WTC11 (cell line): Measurements from ENCODE around the gene RFWD3. TPM values are rescaled to one million over a fixed set of nuclear protein-coding genes. Genes with fewer than 3 reads are reported as not detected.

Experiments used
- ATAC-seq: fragments of 200-7000 bp; cut with Tn5 transposase; 2 replicates; pipeline ENCODE4 v1.10.0; 2021; ENCODE audit warnings: mild to moderate bottlenecking, moderate library complexity
- CTCF ChIA-PET: fragments of 300-600 bp; sonication (Branson Sonifier 250); formaldehyde crosslinking; loops from one replicate; lab custom pipeline; 2021; ENCODE audit warnings: antibody characterized with exemption; lab: Charles Lee
- POLR2A ChIA-PET: fragments of 350-600 bp; sonication (Branson Sonifier 250); formaldehyde crosslinking; loops from one replicate; lab custom pipeline; 2021; ENCODE audit warnings: antibody characterized with exemption; lab: Charles Lee
- DNase-seq: peaks from one replicate; pipeline ENCODE4 v3.0.0; 2021; ENCODE audit warnings: low spot score
- H3K27ac Mint-ChIP-seq: 2 replicates; pipeline ENCODE4 v1.8.0; 2021; ENCODE audit warnings: mixed read lengths
- H3K27me3 Mint-ChIP-seq: 2 replicates; pipeline ENCODE4 v1.8.0; 2021; ENCODE audit warnings: low read depth, mild to moderate bottlenecking, moderate library complexity, mixed read lengths
- H3K36me3 Mint-ChIP-seq: 2 replicates; pipeline ENCODE4 v1.8.0; 2021; ENCODE audit warnings: mixed read lengths
- H3K4me1 Mint-ChIP-seq: 2 replicates; pipeline ENCODE4 v1.8.0; 2022; ENCODE audit warnings: mixed read lengths
- H3K4me3 Mint-ChIP-seq: 2 replicates; pipeline ENCODE4 v1.8.0; 2021; ENCODE audit warnings: mild to moderate bottlenecking, moderate library complexity, mixed read lengths
- H3K9me3 Mint-ChIP-seq: 2 replicates; pipeline ENCODE4 v1.8.0; 2021; ENCODE audit warnings: mixed read lengths
- CBFB ChIP-seq: sonication (generic); formaldehyde crosslinking; IDR thresholded peaks from 2 replicates; pipeline ENCODE4 v1.8.1; 2022; ENCODE audit warnings: mild to moderate bottlenecking, low read depth, missing genetic modification reagents
- CDX4 ChIP-seq: fragments of 250-450 bp; sonication (Bioruptor Pico); IDR thresholded peaks from 2 replicates; pipeline ENCODE4 v1.9.0; 2021; ENCODE audit warnings: moderate library complexity, mild to moderate bottlenecking, inconsistent platforms, borderline replicate concordance
- CREB1 ChIP-seq: sonication (generic); formaldehyde crosslinking; IDR thresholded peaks from 2 replicates; pipeline ENCODE4 v1.8.0; 2023; ENCODE audit warnings: mild to moderate bottlenecking, missing genetic modification reagents
- E2F4 ChIP-seq: sonication (generic); formaldehyde crosslinking; IDR thresholded peaks from 2 replicates; pipeline ENCODE4 v1.8.1; 2022; ENCODE audit warnings: low read depth, mild to moderate bottlenecking, moderate library complexity, missing genetic modification reagents, borderline replicate concordance
- NFYB ChIP-seq: sonication (generic); formaldehyde crosslinking; conservative IDR thresholded peaks from 2 replicates; pipeline ENCODE4 v1.8.0; 2022; ENCODE audit warnings: low read depth, missing genetic modification reagents
- OVOL2 ChIP-seq: fragments of 250-450 bp; sonication (Bioruptor Pico); IDR thresholded peaks from 2 replicates; pipeline ENCODE4 v1.9.0; 2021; ENCODE audit warnings: mild to moderate bottlenecking, borderline replicate concordance
- PRDM15 ChIP-seq: sonication (generic); formaldehyde crosslinking; IDR thresholded peaks from 2 replicates; pipeline ENCODE4 v1.8.0; 2022; ENCODE audit warnings: missing genetic modification reagents
- PRRX2 ChIP-seq: fragments of 250-450 bp; sonication (Bioruptor Pico); IDR thresholded peaks from 2 replicates; pipeline ENCODE4 v1.8.0; 2021; ENCODE audit warnings: mild to moderate bottlenecking
- RORB ChIP-seq: fragments of 250-450 bp; sonication (Bioruptor Pico); IDR thresholded peaks from 2 replicates; pipeline ENCODE4 v1.9.0; 2021; ENCODE audit warnings: mild to moderate bottlenecking
- STAT6 ChIP-seq: sonication (generic); formaldehyde crosslinking; conservative IDR thresholded peaks from 2 replicates; pipeline ENCODE4 v1.8.1; 2023; ENCODE audit warnings: mild to moderate bottlenecking, low read depth, missing genetic modification reagents, moderate library complexity
- TEAD1 ChIP-seq: sonication (generic); formaldehyde crosslinking; IDR thresholded peaks from 2 replicates; pipeline ENCODE4 v1.8.0; 2022; ENCODE audit warnings: mild to moderate bottlenecking, missing genetic modification reagents
- USF1 ChIP-seq: sonication (generic); formaldehyde crosslinking; IDR thresholded peaks from 2 replicates; pipeline ENCODE4 v1.8.0; 2022; ENCODE audit warnings: mild to moderate bottlenecking, missing genetic modification reagents
- USF2 ChIP-seq: sonication (generic); formaldehyde crosslinking; IDR thresholded peaks from 2 replicates; pipeline ENCODE4 v1.8.1; 2023; ENCODE audit warnings: mild to moderate bottlenecking, missing genetic modification reagents, moderate library complexity
- ZBTB21 ChIP-seq: sonication (generic); formaldehyde crosslinking; IDR thresholded peaks from 2 replicates; pipeline ENCODE4 v1.8.1; 2023; ENCODE audit warnings: mild to moderate bottlenecking, missing genetic modification reagents, borderline replicate concordance
- ZNF281 ChIP-seq: sonication (generic); formaldehyde crosslinking; IDR thresholded peaks from 2 replicates; pipeline ENCODE4 v1.8.0; 2023; ENCODE audit warnings: mild to moderate bottlenecking, missing genetic modification reagents
- ZNF396 ChIP-seq: fragments of 250-450 bp; sonication (Bioruptor Pico); IDR thresholded peaks from 2 replicates; pipeline ENCODE4 v1.8.0; 2021; ENCODE audit warnings: mild to moderate bottlenecking, moderate library complexity, borderline replicate concordance
- ZNF512 ChIP-seq: sonication (generic); formaldehyde crosslinking; IDR thresholded peaks from 2 replicates; pipeline ENCODE4 v1.8.1; 2022; ENCODE audit warnings: missing genetic modification reagents, borderline replicate concordance
- ZSCAN18 ChIP-seq: fragments of 250-450 bp; sonication (Bioruptor Pico); IDR thresholded peaks from 2 replicates; pipeline ENCODE4 v2.1.2; 2022; ENCODE audit warnings: mild to moderate bottlenecking, moderate library complexity
- total RNA-seq: library from RNA; stranded (reverse); gene quantifications from 3 replicates; pipeline ENCODE4 v1.2.3, GENCODE V29; 2021

RFWD3 gene
- total RNA-seq, 1 experiment from 2014 or later: 109 TPM

- no peak overlapping the region for H3K4me3 Mint-ChIP-seq
- ChIA-PET CTCF (no interaction called here), POLR2A (no interaction called here)
- no peak overlapping the region for H3K27ac Mint-ChIP-seq
- no peaks in the 10 kb centered on the region for H3K27me3 Mint-ChIP-seq
- H3K4me1 Mint-ChIP-seq: peaks cover 5% of the 10 kb centered on the region
- H3K9me3 Mint-ChIP-seq: no peaks in the 10 kb centered on the region
- DNase-seq (no peak), ATAC-seq (no peak)
- peaks cover 89% of the 10 kb centered on the region for H3K36me3 Mint-ChIP-seq
- no peak for TF ChIP-seq STAT6 (CRISPR knock-in tag)
- no peak for TF ChIP-seq CBFB (CRISPR knock-in tag)
- TF ChIP-seq CDX4 (CRISPR knock-in tag): no peak
- TF ChIP-seq TEAD1: no peak
- no peak for TF ChIP-seq PRDM15 (CRISPR knock-in tag)
- no peak for TF ChIP-seq PRRX2 (CRISPR knock-in tag)
- no peak for TF ChIP-seq RORB
- no peak for TF ChIP-seq NFYB (CRISPR knock-in tag)
- TF ChIP-seq ZBTB21 (CRISPR knock-in tag): no peak
- TF ChIP-seq OVOL2 (CRISPR knock-in tag): no peak
- no peak for TF ChIP-seq USF1 (CRISPR knock-in tag)
- TF ChIP-seq E2F4: no peak
- TF ChIP-seq ZSCAN18 (CRISPR knock-in tag): no peak
- no peak for TF ChIP-seq CREB1
- no peak for TF ChIP-seq USF2 (CRISPR knock-in tag)
- no peak for TF ChIP-seq ZNF396 (CRISPR knock-in tag)
- no peak for TF ChIP-seq ZNF512 (CRISPR knock-in tag)
- TF ChIP-seq ZNF281 (CRISPR knock-in tag): no peak
These were observed 39.0 kb downstream of the RFWD3 start for GRCh38 chr16:74627506-74628220.
